ENCODE measurements around the gene TIMP2.
"Not testable (repeated sequence)": the region's sequence is repeated elsewhere in the genome, so short reads cannot be mapped to it uniquely, and the experiment has no call there.

The TIMP2 gene

GRCh38 chr17:78954684-78955083, 29.5 kb upstream of the TIMP2 start:
- no peak for DNase-seq

GRCh38 chr17:78953356-78954350, 28.5 kb upstream of the TIMP2 start:
- DNase-seq = no peak

GRCh38 chr17:78952706-78953105, 27.5 kb upstream of the TIMP2 start:
- no peak for DNase-seq

GRCh38 chr17:78951967-78952551, 26.9 kb upstream of the TIMP2 start:
- DNase-seq = no peak

- no peak for DNase-seq
Observed at GRCh38 chr17:78950870-78951269, 25.7 kb upstream of the TIMP2 start.

GRCh38 chr17:78947235-78948149, 22.3 kb upstream of the TIMP2 start:
- DNase-seq = no peak

GRCh38 chr17:78946631-78947030, 21.4 kb upstream of the TIMP2 start:
- DNase-seq = no peak

GRCh38 chr17:78946131-78946530, 20.9 kb upstream of the TIMP2 start:
- DNase-seq = no peak

GRCh38 chr17:78945455-78945854, 20.3 kb upstream of the TIMP2 start:
- not testable (repeated sequence) for DNase-seq

GRCh38 chr17:78944956-78945355, 19.8 kb upstream of the TIMP2 start:
- DNase-seq = no peak

GRCh38 chr17:78944026-78944425, 18.8 kb upstream of the TIMP2 start:
- no peak for DNase-seq

- no peak for DNase-seq
Observed at GRCh38 chr17:78940708-78941107, 15.5 kb upstream of the TIMP2 start.

GRCh38 chr17:78940258-78940657, 15.1 kb upstream of the TIMP2 start:
- DNase-seq = no peak

GRCh38 chr17:78939615-78940014, 14.4 kb upstream of the TIMP2 start:
- DNase-seq = no peak

- DNase-seq = no peak
Observed at GRCh38 chr17:78937561-78937960, 12.4 kb upstream of the TIMP2 start.

GRCh38 chr17:78935419-78936323, 10.5 kb upstream of the TIMP2 start:
- no peak for DNase-seq

GRCh38 chr17:78934681-78935418, 9.7 kb upstream of the TIMP2 start:
- DNase-seq = no peak

- no peak for DNase-seq
Observed at GRCh38 chr17:78933959-78934568, 8.9 kb upstream of the TIMP2 start.

GRCh38 chr17:78933025-78933958, 8.1 kb upstream of the TIMP2 start:
- no peak for DNase-seq
